NK-92 (cell line): ENCODE results near the gene ZNF442.
"Not testable (repeated sequence)": the region's sequence is repeated elsewhere in the genome, so short reads cannot be mapped to it uniquely, and the experiment has no call there.

Experiments used
- DNase-seq: peaks from one replicate; lab custom pipeline; 2025; ENCODE audit not compliant: unreplicated experiment; lab: John Stamatoyannopoulos, UW

Gene ZNF442

GRCh38 chr19:12331211-12331941 is 34.1 kb downstream of the ZNF442 start:
- no peak for DNase-seq

GRCh38 chr19:12330340-12330739 is 35.1 kb downstream of the ZNF442 start:
- no peak for DNase-seq

- DNase-seq: no peak
Measured at GRCh38 chr19:12325690-12326089, 39.8 kb downstream of the ZNF442 start.

GRCh38 chr19:12318782-12319413 is 46.6 kb downstream of the ZNF442 start:
- DNase-seq: no peak

GRCh38 chr19:12314553-12314952 is 50.9 kb downstream of the ZNF442 start:
- DNase-seq: no peak

DNA sequence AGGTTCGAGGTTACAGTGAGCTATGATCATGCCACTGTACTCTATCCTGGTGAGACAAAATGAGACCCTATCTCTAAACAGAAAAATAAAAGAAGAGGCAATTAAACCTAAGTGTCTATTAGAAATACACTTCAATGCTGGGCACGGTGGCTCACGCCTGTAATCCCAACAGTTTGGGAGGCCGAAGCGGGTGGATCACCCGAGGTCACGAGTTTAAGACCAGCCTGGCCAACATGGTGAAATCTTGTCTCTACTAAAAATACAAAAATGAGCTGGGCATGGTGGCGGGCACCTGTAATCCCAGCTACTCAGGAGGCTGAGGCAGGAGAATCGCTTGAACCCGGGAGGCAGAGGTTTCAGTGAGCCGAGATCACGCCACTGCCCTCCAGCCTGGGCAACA is 56.6 kb downstream of the ZNF442 start:
- DNase-seq: not testable (repeated sequence)
